Measurements from ENCODE around the gene SUPT5H. TPM values are rescaled to one million over a fixed set of nuclear protein-coding genes. Genes with fewer than 3 reads are reported as not detected.

Gene SUPT5H
- total and polyA plus RNA-seq, 10 of the 15 experiments (the other 5 are each of a cell fraction or from before 2014, with no cell fraction given): 27.2 to 194 (median 83.6) TPM

GRCh38 chr19:39401549-39402345, 43.6 kb upstream of the SUPT5H start (continued):
- TF ChIP-seq SREBF2 (IDR thresholded peaks at IDR 0.05; ENCODE audit: low read length) (no peak), ESRRA (IDR thresholded peaks at IDR 0.05; ENCODE audit: low read length) (no peak; the same call in 1 of the 2 replicates), NR2C1 (IDR thresholded peaks at IDR 0.05) (no peak; the same call in 1 of the 2 replicates), ZNF207 (IDR thresholded peaks at IDR 0.05; ENCODE audit: borderline replicate concordance) (peak; percentile 70), PAX5 (IDR thresholded peaks at IDR 0.05; ENCODE audit: borderline replicate concordance, low read depth, low read length) (peak; percentile 33), RB1 (IDR thresholded peaks at IDR 0.05; ENCODE audit: borderline replicate concordance) (no peak), ZBTB4 (CRISPR knock-in tag; IDR thresholded peaks at IDR 0.05) (0 out of 2 replicates have a peak, but pooled peaks have one; percentile 7), SUPT20H (IDR thresholded peaks at IDR 0.05; ENCODE audit: borderline replicate concordance, control insufficient read depth, low read depth, low read length) (no peak), NFXL1 (IDR thresholded peaks at IDR 0.05; ENCODE audit: borderline replicate concordance) (no peak), BACH1 (IDR thresholded peaks at IDR 0.05; ENCODE audit: borderline replicate concordance) (peak; percentile 79), IRF4 (IDR thresholded peaks at IDR 0.05; ENCODE audit: low read depth, low read length) (no peak; the same call in 1 of the 2 replicates), BMI1 (IDR thresholded peaks at IDR 0.05; ENCODE audit: borderline replicate concordance) (no peak), YY1 (IDR thresholded peaks at IDR 0.05; ENCODE audit: low read depth, low read length) (peak; percentile 20; the same call in 1 of the 2 replicates), PRDM15 (CRISPR knock-in tag; IDR thresholded peaks at IDR 0.05) (no peak), SRF (IDR thresholded peaks at IDR 0.05; ENCODE audit: low read depth in 2 of 2, low read length in 2 of 2) (no peak), IKZF2 (IDR thresholded peaks at IDR 0.05) (peak; percentile 16 to 65; a peak in 2 of 4 replicates), SMAD1 (IDR thresholded peaks at IDR 0.05; ENCODE audit: low read depth, partially characterized antibody) (peak; percentile 91), USF2 (IDR thresholded peaks at IDR 0.05; ENCODE audit: borderline replicate concordance, low read depth, low read length) (no peak; the same call in 1 of the 2 replicates), NR2C2 (IDR thresholded peaks at IDR 0.05; ENCODE audit: borderline replicate concordance, control insufficient read depth, insufficient read length, low read depth) (no peak)
- TF ChIP-seq, protein P1, sequence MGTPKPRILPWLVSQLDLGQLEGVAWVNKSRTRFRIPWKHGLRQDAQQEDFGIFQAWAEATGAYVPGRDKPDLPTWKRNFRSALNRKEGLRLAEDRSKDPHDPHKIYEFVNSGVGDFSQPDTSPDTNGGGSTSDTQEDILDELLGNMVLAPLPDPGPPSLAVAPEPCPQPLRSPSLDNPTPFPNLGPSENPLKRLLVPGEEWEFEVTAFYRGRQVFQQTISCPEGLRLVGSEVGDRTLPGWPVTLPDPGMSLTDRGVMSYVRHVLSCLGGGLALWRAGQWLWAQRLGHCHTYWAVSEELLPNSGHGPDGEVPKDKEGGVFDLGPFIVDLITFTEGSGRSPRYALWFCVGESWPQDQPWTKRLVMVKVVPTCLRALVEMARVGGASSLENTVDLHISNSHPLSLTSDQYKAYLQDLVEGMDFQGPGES (IDR thresholded peaks at IDR 0.05): no peak
- TF ChIP-seq, protein P2, sequence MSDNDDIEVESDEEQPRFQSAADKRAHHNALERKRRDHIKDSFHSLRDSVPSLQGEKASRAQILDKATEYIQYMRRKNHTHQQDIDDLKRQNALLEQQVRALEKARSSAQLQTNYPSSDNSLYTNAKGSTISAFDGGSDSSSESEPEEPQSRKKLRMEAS (IDR thresholded peaks at IDR 0.05; ENCODE audit: low read depth, low read length): peak; percentile 80

Measured in GM12878 (cell line).